Measurements from ENCODE around the gene RAI1.

DNA sequence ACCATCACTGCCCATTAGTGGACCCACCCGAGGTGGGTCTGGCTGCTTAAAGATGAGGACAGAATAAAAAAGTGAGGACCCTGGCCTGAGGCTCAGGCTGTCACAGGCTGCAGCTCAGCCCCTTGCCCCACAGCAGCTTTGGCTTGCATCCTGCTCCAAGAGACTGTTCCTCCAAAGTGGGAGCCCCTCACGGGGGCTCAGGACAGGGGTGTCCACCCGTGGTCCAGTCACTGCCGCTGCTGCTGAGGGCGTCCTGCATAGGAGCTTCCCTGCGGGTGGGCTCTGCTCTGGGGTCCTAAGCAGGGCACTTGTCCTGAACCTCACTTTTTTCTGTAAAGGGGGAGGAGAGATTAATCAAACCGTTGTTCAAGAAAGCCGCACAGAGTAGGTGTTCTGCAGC lies 107.7 kb downstream of the RAI1 start:
- TF ChIP-seq, protein P1, sequence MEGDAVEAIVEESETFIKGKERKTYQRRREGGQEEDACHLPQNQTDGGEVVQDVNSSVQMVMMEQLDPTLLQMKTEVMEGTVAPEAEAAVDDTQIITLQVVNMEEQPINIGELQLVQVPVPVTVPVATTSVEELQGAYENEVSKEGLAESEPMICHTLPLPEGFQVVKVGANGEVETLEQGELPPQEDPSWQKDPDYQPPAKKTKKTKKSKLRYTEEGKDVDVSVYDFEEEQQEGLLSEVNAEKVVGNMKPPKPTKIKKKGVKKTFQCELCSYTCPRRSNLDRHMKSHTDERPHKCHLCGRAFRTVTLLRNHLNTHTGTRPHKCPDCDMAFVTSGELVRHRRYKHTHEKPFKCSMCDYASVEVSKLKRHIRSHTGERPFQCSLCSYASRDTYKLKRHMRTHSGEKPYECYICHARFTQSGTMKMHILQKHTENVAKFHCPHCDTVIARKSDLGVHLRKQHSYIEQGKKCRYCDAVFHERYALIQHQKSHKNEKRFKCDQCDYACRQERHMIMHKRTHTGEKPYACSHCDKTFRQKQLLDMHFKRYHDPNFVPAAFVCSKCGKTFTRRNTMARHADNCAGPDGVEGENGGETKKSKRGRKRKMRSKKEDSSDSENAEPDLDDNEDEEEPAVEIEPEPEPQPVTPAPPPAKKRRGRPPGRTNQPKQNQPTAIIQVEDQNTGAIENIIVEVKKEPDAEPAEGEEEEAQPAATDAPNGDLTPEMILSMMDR (conservative IDR thresholded peaks at IDR 0.05): no peak
- no peak for TF ChIP-seq EZH2 (IDR thresholded peaks at IDR 0.05; ENCODE audit: low read depth)

Data from PC-9 (cell line).